GM23338 (cell line): ENCODE measurements around the gene KAZN. TPM values are rescaled to one million over a fixed set of nuclear protein-coding genes. Genes with fewer than 3 reads are reported as not detected.

ENCODE experiments used
- ATAC-seq: fragments of 200-7000 bp; cut with Tn5 transposase; 3 replicates; pipeline ENCODE4 v1.9.1; 2020
- DNase-seq: peaks from one replicate; pipeline ENCODE4 v3.0.0-alpha.2; 2015; ENCODE audit warnings: low spot score
- H2AFZ ChIP-seq: fragments of 200-600 bp; sonication (generic); 2 replicates; pipeline ENCODE4 v1.8.0; 2016; ENCODE audit warnings: antibody characterized with exemption, mild to moderate bottlenecking, moderate library complexity
- H3F3A ChIP-seq: fragments of 200-600 bp; sonication (generic); replicated peaks from 2 replicates; pipeline ENCODE4 v1.8.0; 2017; ENCODE audit warnings: antibody characterized with exemption, mixed run types, low read depth
- H3K27ac ChIP-seq: fragments of 200-600 bp; sonication (generic); 2 replicates; pipeline ENCODE4 v1.6.1; 2016; ENCODE audit warnings: low read depth
- H3K27me3 ChIP-seq: fragments of 200-600 bp; sonication (generic); 2 replicates; pipeline ENCODE4 v1.8.0; 2016; ENCODE audit warnings: mild to moderate bottlenecking, mixed run types, moderate library complexity; ENCODE audit not compliant: insufficient read depth
- H3K36me3 ChIP-seq: fragments of 200-600 bp; sonication (generic); 2 replicates; pipeline ENCODE4 v1.8.0; 2016; ENCODE audit warnings: mild to moderate bottlenecking; ENCODE audit not compliant: insufficient read depth
- H3K4me1 ChIP-seq: fragments of 200-600 bp; sonication (generic); 2 replicates; pipeline ENCODE4 v1.8.0; 2016; ENCODE audit warnings: mild to moderate bottlenecking, moderate library complexity; ENCODE audit not compliant: insufficient read depth
- H3K4me2 ChIP-seq: fragments of 200-600 bp; sonication (generic); 2 replicates; pipeline ENCODE4 v1.7.1; 2017; ENCODE audit warnings: mixed run types
- H3K4me3 ChIP-seq: fragments of 200-600 bp; sonication (generic); 2 replicates; pipeline ENCODE4 v1.6.1; 2016; ENCODE audit warnings: mixed run types
- H3K79me2 ChIP-seq: fragments of 200-600 bp; sonication (generic); replicated peaks from 2 replicates; pipeline ENCODE4 v1.8.0; 2017; ENCODE audit warnings: mild to moderate bottlenecking; ENCODE audit not compliant: insufficient read depth
- H3K9me2 ChIP-seq: fragments of 200-600 bp; sonication (generic); 2 replicates; pipeline ENCODE4 v1.8.0; 2017; ENCODE audit not compliant: insufficient read depth
- H4K20me1 ChIP-seq: fragments of 200-600 bp; sonication (generic); replicated peaks from 2 replicates; pipeline ENCODE4 v1.8.0; 2017; ENCODE audit warnings: mild to moderate bottlenecking; ENCODE audit not compliant: insufficient read depth
- H3K27ac Mint-ChIP-seq: 2 replicates; pipeline ENCODE4 v1.8.0; 2020; ENCODE audit warnings: inconsistent platforms, mild to moderate bottlenecking, moderate library complexity, mixed read lengths
- H3K27me3 Mint-ChIP-seq: 3 replicates; pipeline ENCODE4 v1.8.0; 2022; ENCODE audit warnings: low read depth, mild to moderate bottlenecking, moderate library complexity, mixed read lengths, inconsistent platforms; ENCODE audit not compliant: insufficient read depth, poor library complexity
- H3K36me3 Mint-ChIP-seq: 3 replicates; pipeline ENCODE4 v1.8.0; 2021; ENCODE audit warnings: low read depth, mild to moderate bottlenecking, inconsistent platforms, moderate library complexity, mixed read lengths
- H3K4me1 Mint-ChIP-seq: 3 replicates; pipeline ENCODE4 v1.8.0; 2020; ENCODE audit warnings: mild to moderate bottlenecking, inconsistent platforms, mixed read lengths
- H3K4me3 Mint-ChIP-seq: 3 replicates; pipeline ENCODE4 v1.8.0; 2021; ENCODE audit warnings: moderate library complexity, mild to moderate bottlenecking, inconsistent platforms, mixed read lengths
- H3K9me3 Mint-ChIP-seq: 3 replicates; pipeline ENCODE4 v1.8.0; 2020; ENCODE audit warnings: moderate library complexity, mild to moderate bottlenecking, inconsistent platforms, mixed read lengths
- CREB1 ChIP-seq: fragments of 250-450 bp; sonication (Bioruptor Pico); IDR thresholded peaks from 2 replicates; pipeline ENCODE4 v1.5.0; 2020; ENCODE audit warnings: low read depth, mild to moderate bottlenecking, moderate library complexity
- EZH2 ChIP-seq: fragments of 200-600 bp; sonication (generic); IDR thresholded peaks from one replicate; pipeline ENCODE4 v1.8.0; 2017; ENCODE audit warnings: antibody characterized with exemption, mild to moderate bottlenecking, low read depth; ENCODE audit not compliant: unreplicated experiment
- EZH2phosphoT487 ChIP-seq: fragments of 200-600 bp; sonication (generic); IDR thresholded peaks from one replicate; pipeline ENCODE4 v1.8.1; 2018; ENCODE audit warnings: antibody characterized with exemption; ENCODE audit not compliant: unreplicated experiment
- JUNB ChIP-seq: IDR thresholded peaks from one replicate; pipeline ENCODE4 v1.6.1; 2016; ENCODE audit warnings: antibody characterized with exemption; ENCODE audit not compliant: unreplicated experiment
- NANOG ChIP-seq: IDR thresholded peaks from 2 replicates; pipeline ENCODE4 v1.6.1; 2016; ENCODE audit warnings: antibody characterized with exemption, borderline replicate concordance
- POLR2AphosphoS5 ChIP-seq: IDR thresholded peaks from 2 replicates; pipeline ENCODE4 v1.6.1; 2016; ENCODE audit warnings: antibody characterized with exemption, low read depth
- STAT1 ChIP-seq: IDR thresholded peaks from one replicate; pipeline ENCODE4 v1.6.1; 2016; ENCODE audit warnings: antibody characterized with exemption; ENCODE audit not compliant: unreplicated experiment
- ZNF331 ChIP-seq: fragments of 250-450 bp; sonication (Bioruptor Pico); IDR thresholded peaks from 2 replicates; pipeline ENCODE4 v1.5.0; 2020; ENCODE audit warnings: low read depth, mild to moderate bottlenecking, moderate library complexity
- polyA plus RNA-seq: library from polyadenylated mRNA; unstranded; fragments of >200 nt; fragmentation: Nextera tagmentation; extraction: Ambion mirVana; gene quantifications from 2 replicates; pipeline ENCODE4 v1.2.1, GENCODE V29; 2016
- total RNA-seq: library from RNA; depleted of rRNA; stranded (reverse); fragments of >200 nt; shearing (Covaris generic); gene quantifications from 2 replicates; pipeline ENCODE4 v1.2.3, GENCODE V29; 2014
- TF ChIP-seq, protein P1 (sequence below): IDR thresholded peaks from one replicate; pipeline ENCODE4 v1.6.1; 2018; ENCODE audit warnings: antibody characterized with exemption; ENCODE audit not compliant: unreplicated experiment
- TF ChIP-seq, protein P2 (sequence below), 2 experiments: fragments of 200-600 bp in 1 of 2; sonication (generic) in 1 of 2; conservative IDR thresholded peaks; 2 replicates each; pipeline versions ENCODE4 v1.5.1 to v1.6.1; 2016 to 2017; ENCODE audit warnings: antibody characterized with exemption in 2 of 2, low read depth in 2 of 2, mild to moderate bottlenecking in 2 of 2, moderate library complexity in 1 of 2
- TF ChIP-seq, protein P3 (sequence below): IDR thresholded peaks from 2 replicates; pipeline ENCODE4 v1.6.1; 2016; ENCODE audit warnings: antibody characterized with exemption

The KAZN gene
- total and polyA plus RNA-seq, 2 experiments from 2014 or later, result 9.9 to 15.0 TPM

DNA sequence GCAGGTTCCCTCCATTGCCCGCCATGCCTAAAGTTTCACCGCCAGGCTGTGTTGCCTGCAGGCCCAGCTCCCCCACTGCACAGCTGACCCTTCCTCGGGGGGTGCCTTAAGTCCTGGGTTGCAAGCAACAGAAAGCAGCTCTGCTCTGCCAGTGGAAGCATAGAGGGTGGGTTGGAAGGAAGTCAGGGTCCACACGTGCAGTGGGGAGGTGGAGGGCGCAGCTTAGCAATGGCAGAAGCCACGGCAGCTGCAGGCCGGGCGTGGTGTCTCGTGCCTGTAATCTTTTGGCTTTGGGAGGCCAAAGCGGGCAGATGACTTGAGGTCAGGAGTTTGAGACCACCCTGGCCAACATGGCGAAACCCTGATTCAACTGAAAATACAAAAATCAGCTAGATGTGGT, 448.8 kb downstream of the KAZN start (continued):
- TF ChIP-seq POLR2AphosphoS5 (no peak), JUNB (no peak), STAT1 (no peak)
- TF ChIP-seq, protein P1, sequence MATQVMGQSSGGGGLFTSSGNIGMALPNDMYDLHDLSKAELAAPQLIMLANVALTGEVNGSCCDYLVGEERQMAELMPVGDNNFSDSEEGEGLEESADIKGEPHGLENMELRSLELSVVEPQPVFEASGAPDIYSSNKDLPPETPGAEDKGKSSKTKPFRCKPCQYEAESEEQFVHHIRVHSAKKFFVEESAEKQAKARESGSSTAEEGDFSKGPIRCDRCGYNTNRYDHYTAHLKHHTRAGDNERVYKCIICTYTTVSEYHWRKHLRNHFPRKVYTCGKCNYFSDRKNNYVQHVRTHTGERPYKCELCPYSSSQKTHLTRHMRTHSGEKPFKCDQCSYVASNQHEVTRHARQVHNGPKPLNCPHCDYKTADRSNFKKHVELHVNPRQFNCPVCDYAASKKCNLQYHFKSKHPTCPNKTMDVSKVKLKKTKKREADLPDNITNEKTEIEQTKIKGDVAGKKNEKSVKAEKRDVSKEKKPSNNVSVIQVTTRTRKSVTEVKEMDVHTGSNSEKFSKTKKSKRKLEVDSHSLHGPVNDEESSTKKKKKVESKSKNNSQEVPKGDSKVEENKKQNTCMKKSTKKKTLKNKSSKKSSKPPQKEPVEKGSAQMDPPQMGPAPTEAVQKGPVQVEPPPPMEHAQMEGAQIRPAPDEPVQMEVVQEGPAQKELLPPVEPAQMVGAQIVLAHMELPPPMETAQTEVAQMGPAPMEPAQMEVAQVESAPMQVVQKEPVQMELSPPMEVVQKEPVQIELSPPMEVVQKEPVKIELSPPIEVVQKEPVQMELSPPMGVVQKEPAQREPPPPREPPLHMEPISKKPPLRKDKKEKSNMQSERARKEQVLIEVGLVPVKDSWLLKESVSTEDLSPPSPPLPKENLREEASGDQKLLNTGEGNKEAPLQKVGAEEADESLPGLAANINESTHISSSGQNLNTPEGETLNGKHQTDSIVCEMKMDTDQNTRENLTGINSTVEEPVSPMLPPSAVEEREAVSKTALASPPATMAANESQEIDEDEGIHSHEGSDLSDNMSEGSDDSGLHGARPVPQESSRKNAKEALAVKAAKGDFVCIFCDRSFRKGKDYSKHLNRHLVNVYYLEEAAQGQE, result no peak

DNA sequence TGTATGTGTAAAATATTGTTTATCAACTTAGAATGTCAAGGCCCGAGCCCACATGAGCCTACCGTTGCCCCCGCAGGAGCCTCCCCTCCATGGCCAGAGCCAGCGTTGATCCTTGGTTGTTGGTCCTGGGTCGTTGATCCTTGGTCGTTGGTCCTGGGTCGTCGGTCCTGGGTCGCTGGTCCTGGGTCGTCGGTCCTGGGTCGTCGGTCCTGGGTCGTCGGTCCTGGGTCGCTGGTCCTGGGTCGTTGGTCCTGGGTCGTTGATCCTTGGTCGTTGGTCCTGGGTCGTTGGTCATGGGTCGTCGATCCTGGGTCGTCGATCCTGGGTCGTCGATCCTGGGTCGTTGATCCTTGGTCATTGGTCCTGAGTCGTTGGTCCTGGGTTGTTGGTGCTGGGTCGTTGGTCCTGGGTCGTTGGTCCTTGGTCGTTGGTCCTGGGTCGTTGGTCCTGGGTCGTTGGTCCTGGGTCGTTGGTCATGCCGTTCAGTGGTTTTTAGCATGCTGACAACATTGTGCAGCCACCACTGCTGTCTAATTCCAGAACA, 450.0 kb downstream of the KAZN start:
- TF ChIP-seq CREB1 (no peak), POLR2AphosphoS5 (no peak), ZNF331 (CRISPR knock-in tag) (no peak), STAT1 (no peak)
- TF ChIP-seq, protein P2, sequence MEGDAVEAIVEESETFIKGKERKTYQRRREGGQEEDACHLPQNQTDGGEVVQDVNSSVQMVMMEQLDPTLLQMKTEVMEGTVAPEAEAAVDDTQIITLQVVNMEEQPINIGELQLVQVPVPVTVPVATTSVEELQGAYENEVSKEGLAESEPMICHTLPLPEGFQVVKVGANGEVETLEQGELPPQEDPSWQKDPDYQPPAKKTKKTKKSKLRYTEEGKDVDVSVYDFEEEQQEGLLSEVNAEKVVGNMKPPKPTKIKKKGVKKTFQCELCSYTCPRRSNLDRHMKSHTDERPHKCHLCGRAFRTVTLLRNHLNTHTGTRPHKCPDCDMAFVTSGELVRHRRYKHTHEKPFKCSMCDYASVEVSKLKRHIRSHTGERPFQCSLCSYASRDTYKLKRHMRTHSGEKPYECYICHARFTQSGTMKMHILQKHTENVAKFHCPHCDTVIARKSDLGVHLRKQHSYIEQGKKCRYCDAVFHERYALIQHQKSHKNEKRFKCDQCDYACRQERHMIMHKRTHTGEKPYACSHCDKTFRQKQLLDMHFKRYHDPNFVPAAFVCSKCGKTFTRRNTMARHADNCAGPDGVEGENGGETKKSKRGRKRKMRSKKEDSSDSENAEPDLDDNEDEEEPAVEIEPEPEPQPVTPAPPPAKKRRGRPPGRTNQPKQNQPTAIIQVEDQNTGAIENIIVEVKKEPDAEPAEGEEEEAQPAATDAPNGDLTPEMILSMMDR (conservative IDR thresholded peaks at IDR 0.05; ENCODE audit: low read depth in 2 of 2), result no peak
- no peak for ATAC-seq
- no peaks in the 10 kb centered on the region for H3K9me3 Mint-ChIP-seq

DNA sequence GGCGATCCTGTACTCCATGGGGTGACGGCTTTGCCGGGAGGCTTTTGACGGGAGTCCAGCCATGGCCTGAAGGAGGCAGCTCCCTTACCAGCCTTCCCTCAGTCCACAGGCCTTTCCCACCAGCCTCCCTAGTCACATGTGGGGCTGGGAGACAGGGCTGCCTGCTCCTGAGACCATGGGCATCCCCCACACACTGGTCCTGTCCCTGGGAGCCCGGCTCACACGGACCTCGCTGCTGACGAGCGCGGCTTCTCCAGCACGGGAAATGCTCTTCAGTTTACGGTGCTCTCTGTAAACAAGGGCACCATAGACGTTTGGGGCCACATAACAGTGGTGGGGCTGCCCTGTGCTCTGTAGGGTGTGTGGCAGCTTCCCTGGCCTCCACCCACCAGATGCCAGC, 450.6 kb downstream of the KAZN start:
- H3K9me3 Mint-ChIP-seq, result no peaks in the 10 kb centered on the region
- no peak overlapping the region for H3K4me3 ChIP-seq
- no peak overlapping the region for H3K27ac Mint-ChIP-seq
- H3F3A ChIP-seq, result no peaks in the 10 kb centered on the region
- no peaks in the 10 kb centered on the region for H3K79me2 ChIP-seq
- no peaks in the 10 kb centered on the region for H4K20me1 ChIP-seq
- no peaks in the 10 kb centered on the region for H3K36me3 ChIP-seq
- H3K27me3 Mint-ChIP-seq, result peaks cover 10% of the 10 kb centered on the region
- H3K4me1 ChIP-seq, result peaks cover 11% of the 10 kb centered on the region; the same call in 1 of the 2 replicates
- DNase-seq (no peak), ATAC-seq (no peak)
- no peak overlapping the region for H3K27ac ChIP-seq
- no peaks in the 10 kb centered on the region for H3K36me3 Mint-ChIP-seq
- no peak overlapping the region for H3K4me3 Mint-ChIP-seq
- H3K27me3 ChIP-seq, result no peaks in the 10 kb centered on the region
- no peak overlapping the region for H3K4me2 ChIP-seq
- H3K4me1 Mint-ChIP-seq, result peaks cover 15% of the 10 kb centered on the region
- no peaks in the 10 kb centered on the region for H3K9me2 ChIP-seq
- H2AFZ ChIP-seq, result no peak overlapping the region
- TF ChIP-seq NANOG, result no peak
- no peak for TF ChIP-seq POLR2AphosphoS5
- no peak for TF ChIP-seq EZH2phosphoT487
- TF ChIP-seq, protein P2 (conservative IDR thresholded peaks at IDR 0.05; ENCODE audit: low read depth in 2 of 2), result no peak
- TF ChIP-seq EZH2, result no peak
- no peak for TF ChIP-seq CREB1
- TF ChIP-seq STAT1, result no peak
- TF ChIP-seq, protein P3, sequence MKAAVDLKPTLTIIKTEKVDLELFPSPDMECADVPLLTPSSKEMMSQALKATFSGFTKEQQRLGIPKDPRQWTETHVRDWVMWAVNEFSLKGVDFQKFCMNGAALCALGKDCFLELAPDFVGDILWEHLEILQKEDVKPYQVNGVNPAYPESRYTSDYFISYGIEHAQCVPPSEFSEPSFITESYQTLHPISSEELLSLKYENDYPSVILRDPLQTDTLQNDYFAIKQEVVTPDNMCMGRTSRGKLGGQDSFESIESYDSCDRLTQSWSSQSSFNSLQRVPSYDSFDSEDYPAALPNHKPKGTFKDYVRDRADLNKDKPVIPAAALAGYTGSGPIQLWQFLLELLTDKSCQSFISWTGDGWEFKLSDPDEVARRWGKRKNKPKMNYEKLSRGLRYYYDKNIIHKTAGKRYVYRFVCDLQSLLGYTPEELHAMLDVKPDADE, result no peak
- no peak for TF ChIP-seq JUNB
- TF ChIP-seq ZNF331 (CRISPR knock-in tag), result no peak

More for the DNA sequence above, 450.0 kb downstream of the KAZN start:
- no peaks in the 10 kb centered on the region for H3K9me2 ChIP-seq
- Mint-ChIP-seq H3K4me3 (no peak overlapping the region), H3K27me3 (peaks cover 7% of the 10 kb centered on the region), H3K4me1 (peaks cover 11% of the 10 kb centered on the region), H3K27ac (no peak overlapping the region), H3K36me3 (no peaks in the 10 kb centered on the region)
- H3K79me2 ChIP-seq, result no peaks in the 10 kb centered on the region
- H3K36me3 ChIP-seq, result no peaks in the 10 kb centered on the region
- DNase-seq, result no peak
- no peak overlapping the region for H3K27ac ChIP-seq
- no peak overlapping the region for H3K4me3 ChIP-seq
- no peaks in the 10 kb centered on the region for H3K27me3 ChIP-seq
- no peaks in the 10 kb centered on the region for H3F3A ChIP-seq
- no peak overlapping the region for H3K4me2 ChIP-seq
- no peaks in the 10 kb centered on the region for H4K20me1 ChIP-seq
- H3K4me1 ChIP-seq, result peaks cover 9% of the 10 kb centered on the region; the same call in 1 of the 2 replicates
- H2AFZ ChIP-seq, result no peak overlapping the region
